ELR (cell line): ENCODE results near the gene CCDC172.

ENCODE experiments used
- DNase-seq: peaks from one replicate; pipeline ENCODE4 v3.0.0-alpha.2; 2015; ENCODE audit warnings: low read depth

The CCDC172 gene

GRCh38 chr10:116324227-116324950 is at the start of gene CCDC172:
TSS of gene CCDC172 (plus strand) at chr10:116324448. CDS start at chr10:116325012, 564 bp downstream.
- no peak for DNase-seq

GRCh38 chr10:116276981-116277380 is 47.3 kb upstream of the CCDC172 start:
- no peak for DNase-seq

DNA sequence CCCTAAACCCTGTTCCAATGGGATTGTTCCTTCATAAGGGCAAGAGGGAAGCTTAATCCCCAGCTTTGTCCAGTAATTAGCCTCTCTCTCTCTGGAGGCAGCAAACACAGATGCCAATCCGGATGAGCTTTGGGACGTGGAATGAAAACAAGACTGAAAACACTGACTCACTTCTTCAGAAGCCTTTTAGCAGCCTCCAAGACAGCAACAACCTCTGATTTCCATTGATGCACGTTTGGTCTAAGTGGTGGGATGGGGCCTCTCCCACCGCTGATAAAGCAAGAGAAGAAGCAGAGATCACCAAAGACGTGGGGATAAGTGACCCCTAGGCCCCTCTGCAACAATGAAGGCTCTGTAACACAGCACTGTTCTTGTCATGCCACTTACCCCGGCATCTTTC is 45.4 kb upstream of the CCDC172 start:
- DNase-seq, result peak; percentile 4

- DNase-seq, result no peak
Observed at GRCh38 chr10:116281775-116282174, 42.5 kb upstream of the CCDC172 start.

- no peak for DNase-seq
Observed at GRCh38 chr10:116286626-116287200, 37.5 kb upstream of the CCDC172 start.

- DNase-seq, result peak; percentile 69
Observed at GRCh38 chr10:116287906-116288501, 36.2 kb upstream of the CCDC172 start.

DNA sequence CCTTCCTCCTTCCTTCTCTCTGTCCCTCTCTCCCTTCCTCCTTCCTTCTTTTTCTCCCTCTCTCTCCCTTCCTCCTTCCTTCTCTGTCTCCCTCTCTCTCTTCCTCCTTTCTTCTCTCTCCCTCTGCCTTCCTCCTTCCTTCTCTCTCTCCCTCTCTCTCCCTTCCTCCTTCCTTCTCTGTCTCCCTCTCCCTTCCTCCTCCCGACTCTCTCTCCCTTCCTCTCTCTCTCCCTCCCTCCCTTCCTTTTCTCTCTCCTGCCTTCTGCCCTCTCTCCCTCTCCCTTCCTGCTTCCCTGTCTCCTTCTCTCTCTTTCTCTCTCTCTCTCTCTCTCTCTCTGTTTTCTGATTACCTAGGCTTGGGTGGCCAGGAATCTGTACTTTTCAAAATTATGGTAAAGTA is 34.6 kb upstream of the CCDC172 start:
- DNase-seq, result no peak

DNA sequence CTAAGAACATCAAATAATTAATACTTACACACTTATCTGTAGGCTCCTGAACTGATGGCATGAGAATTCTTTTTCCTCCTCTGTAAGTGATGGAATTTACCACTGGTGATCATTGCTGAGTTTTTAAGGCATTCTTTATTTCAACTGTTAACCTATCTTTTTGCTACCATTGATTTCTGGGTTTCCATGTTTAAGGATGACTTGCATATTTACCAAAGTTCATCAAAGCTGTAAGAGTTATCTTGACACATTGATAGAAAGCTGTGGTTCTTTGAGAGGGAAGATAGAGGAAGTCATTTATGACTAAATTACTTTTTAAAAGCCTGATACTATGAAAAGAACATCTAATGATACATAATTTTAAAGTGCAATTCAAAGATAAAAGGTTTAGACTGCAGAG is 31.8 kb upstream of the CCDC172 start:
- no peak for DNase-seq

GRCh38 chr10:116296291-116296721 is 27.9 kb upstream of the CCDC172 start:
- peak; percentile 3 for DNase-seq

- DNase-seq, result no peak
Observed at GRCh38 chr10:116298586-116298985, 25.7 kb upstream of the CCDC172 start.

GRCh38 chr10:116300542-116300941 is 23.7 kb upstream of the CCDC172 start:
- no peak for DNase-seq

GRCh38 chr10:116304923-116305322 is 19.3 kb upstream of the CCDC172 start:
- DNase-seq, result no peak

DNA sequence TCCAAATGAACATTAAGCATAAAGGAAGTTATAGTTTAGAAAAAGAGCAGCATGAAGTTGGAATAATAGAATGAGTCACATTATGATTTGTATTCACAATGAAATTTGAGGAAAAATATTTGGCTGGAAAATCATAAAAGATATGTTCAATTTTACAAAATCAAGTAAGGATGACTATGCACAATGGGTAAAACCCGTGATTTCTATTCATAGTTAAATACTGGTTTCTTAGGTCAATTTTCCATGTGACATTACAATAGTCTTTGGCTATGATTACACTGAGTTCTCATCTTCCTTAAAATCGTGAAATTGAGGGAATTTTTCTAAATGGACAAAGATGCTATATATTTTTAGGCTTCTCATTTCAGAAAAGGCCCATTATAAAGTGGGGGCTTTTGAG is 17.4 kb upstream of the CCDC172 start:
- no peak for DNase-seq

- no peak for DNase-seq
Observed at GRCh38 chr10:116307455-116307854, 16.8 kb upstream of the CCDC172 start.

- no peak for DNase-seq
Observed at GRCh38 chr10:116311016-116311415, 13.2 kb upstream of the CCDC172 start.

DNA sequence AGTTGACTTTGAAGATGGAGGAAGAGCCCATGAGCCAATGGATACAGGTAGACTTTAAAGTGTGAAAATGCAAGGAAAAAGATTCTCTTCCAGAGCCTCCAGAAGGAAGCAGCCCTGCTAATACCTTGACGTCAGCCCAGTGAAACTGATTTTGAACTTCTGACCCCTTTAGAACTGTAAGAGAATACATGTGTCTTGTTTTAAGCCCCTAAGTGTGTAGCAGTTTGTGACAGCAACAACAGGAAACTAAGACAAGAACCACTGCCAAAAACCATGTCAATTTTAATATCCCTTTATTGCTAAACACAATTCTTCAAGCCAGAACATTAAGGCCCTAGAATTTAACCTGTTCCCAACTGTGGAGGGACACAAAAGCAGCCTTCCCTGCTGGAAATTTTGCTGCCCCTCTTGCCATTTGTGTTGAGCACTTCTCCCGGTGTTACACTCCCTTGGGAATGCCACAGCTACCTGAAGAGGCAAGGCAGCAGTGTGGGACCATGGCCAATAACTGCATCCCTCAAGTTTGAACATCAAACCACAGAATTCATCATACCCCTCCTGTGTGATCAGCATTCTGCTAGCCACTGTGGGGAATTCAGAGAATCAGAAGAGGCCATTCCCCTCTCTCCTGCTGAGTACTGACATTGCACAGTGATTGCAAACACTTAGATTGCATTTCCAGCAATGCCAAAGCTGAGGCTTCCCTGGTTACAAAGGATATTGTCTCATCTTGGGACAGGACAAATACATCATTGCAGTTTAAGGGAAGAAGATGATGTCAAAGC is 12.3 kb upstream of the CCDC172 start:
- no peak for DNase-seq

DNA sequence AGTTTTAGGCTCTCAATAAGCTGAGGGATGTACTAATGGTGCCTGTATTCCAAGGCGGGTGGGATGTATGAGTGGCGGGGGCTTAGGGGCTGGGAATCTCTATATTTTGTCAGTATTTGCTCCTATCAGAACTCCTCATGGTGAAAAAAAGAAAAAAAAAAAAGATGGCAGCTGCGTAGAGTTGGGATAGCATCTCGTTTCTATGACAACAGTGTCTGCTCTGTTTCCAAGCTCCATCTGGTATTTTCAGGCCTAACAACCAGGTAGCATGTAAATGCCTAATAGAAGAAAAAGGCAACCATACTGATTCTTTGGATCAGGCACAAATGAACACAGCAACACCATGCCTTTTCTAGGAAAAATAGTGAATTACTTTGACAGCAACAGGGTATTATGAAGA is 11.7 kb upstream of the CCDC172 start:
- DNase-seq, result no peak

- no peak for DNase-seq
Observed at GRCh38 chr10:116316503-116316902, 7.7 kb upstream of the CCDC172 start.

DNA sequence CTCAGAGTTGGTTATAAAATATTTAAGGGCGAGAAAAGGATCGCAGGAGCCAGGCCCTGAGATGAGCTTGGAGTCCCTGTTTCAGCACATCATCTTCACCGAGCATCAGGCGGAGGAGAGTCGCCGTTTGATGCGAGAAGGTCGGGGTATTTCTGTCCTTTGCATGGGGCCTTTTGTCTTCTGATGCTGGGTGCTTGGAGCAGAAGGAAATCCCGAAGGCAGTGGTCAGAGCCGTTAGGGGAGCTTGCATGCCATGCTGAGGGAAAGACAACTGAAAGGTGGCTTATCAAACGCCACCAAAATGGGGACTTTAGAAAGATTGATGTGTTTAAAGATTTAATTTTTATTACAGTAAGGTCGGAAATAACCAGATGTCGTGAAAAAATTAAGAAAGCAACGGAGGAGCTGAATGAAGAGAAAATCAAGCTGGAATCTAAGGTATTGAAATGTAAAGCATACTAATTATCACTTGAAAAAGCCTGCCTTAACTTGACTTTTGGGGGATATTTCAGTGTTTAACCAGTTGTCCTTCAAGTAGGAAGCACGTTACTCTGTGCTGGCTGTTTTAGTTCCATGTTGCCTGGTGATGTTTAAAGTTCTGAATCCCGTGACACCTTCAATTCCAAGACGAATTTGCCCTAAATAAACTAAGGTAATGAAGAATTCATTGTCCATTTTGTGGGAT is 845 bp downstream of the CCDC172 start:
- no peak for DNase-seq

GRCh38 chr10:116325987-116326386 is 1.7 kb downstream of the CCDC172 start:
- no peak for DNase-seq

- DNase-seq, result no peak
Observed at GRCh38 chr10:116329153-116329552, 4.9 kb downstream of the CCDC172 start.

DNA sequence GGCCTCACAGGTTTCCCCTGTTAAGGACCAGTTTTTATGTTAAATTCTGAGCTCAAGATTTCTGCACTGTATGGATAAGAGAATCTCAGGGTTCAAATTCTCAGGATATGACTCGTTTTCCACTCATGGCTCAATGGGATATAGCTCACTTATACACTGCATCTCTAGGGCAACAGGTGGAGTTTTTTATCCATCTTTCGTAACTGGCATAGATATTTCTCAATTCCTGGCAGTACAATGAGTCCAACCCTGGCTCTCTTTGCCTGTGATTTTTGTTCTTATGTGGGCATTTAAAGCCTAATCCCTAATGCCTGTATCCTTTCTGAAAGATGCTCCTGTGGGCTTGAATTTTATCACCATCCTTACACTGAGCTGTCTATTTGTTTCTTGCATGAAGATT is 7.6 kb downstream of the CCDC172 start:
- DNase-seq, result no peak
